Spleen (tissue), 11 donors: ENCODE data around the gene MYCN. TPM values are rescaled to one million over a fixed set of nuclear protein-coding genes. Genes with fewer than 3 reads are reported as not detected.
"Not testable (repeated sequence)": the region's sequence is repeated elsewhere in the genome, so short reads cannot be mapped to it uniquely, and the experiment has no call there.

Source experiments
- DNase-seq: peaks from one replicate; pipeline ENCODE4 v3.0.0-alpha.2; 2020
- H3K27ac ChIP-seq, 8 donors: fragments of 200-600 bp; sonication (generic) in 7 of 8; 1 replicate in 4 of 8; 2 replicates in 4 of 8; pipeline versions ENCODE4 v1.5.0 to v1.8.0; 2016 to 2021; ENCODE audit warnings: inconsistent platforms in 4 of 8, mild to moderate bottlenecking in 4 of 8, moderate library complexity in 1 of 8
- H3K27me3 ChIP-seq, 7 donors: fragments of 200-600 bp; sonication (generic) in 6 of 7; replicated peaks in 1 of 7; 1 replicate in 4 of 7; 2 replicates in 3 of 7; pipeline versions ENCODE4 v1.5.0 to v1.8.0; 2016 to 2021; ENCODE audit warnings: inconsistent platforms in 3 of 7, mild to moderate bottlenecking in 1 of 7
- H3K36me3 ChIP-seq, 6 donors: fragments of 200-600 bp; sonication (generic) in 5 of 6; 1 replicate in 4 of 6; 2 replicates in 2 of 6; pipeline versions ENCODE4 v1.5.0 to v1.8.0; 2016 to 2021; ENCODE audit warnings: inconsistent platforms in 2 of 6
- H3K4me1 ChIP-seq, 6 donors: fragments of 200-600 bp; sonication (generic) in 5 of 6; 1 replicate in 3 of 6; 2 replicates in 3 of 6; pipeline versions ENCODE4 v1.5.0 to v1.8.0; 2016 to 2021; ENCODE audit warnings: inconsistent platforms in 3 of 6
- H3K4me3 ChIP-seq, 8 donors: fragments of 200-600 bp; sonication (generic) in 7 of 8; 1 replicate in 4 of 8; 2 replicates in 4 of 8; pipeline versions ENCODE4 v1.5.0 to v1.8.0; 2016 to 2021; ENCODE audit warnings: inconsistent platforms in 4 of 8, mild to moderate bottlenecking in 4 of 8, moderate library complexity in 2 of 8
- H3K9me3 ChIP-seq, 8 donors: fragments of 200-600 bp; sonication (generic) in 7 of 8; 1 replicate in 4 of 8; 2 replicates in 4 of 8; pipeline versions ENCODE4 v1.5.0 to v1.8.0; 2016 to 2021; ENCODE audit warnings: inconsistent platforms in 4 of 8
- POLR2A ChIP-seq, 3 donors: fragments of 450-650 bp; IDR thresholded peaks; one replicate each; pipeline ENCODE4 v1.5.1; 2017; ENCODE audit warnings: antibody characterized with exemption in 3 of 3, mild to moderate bottlenecking in 1 of 3
- POLR2AphosphoS5 ChIP-seq, 3 donors: sonication (generic); formaldehyde crosslinking; IDR thresholded peaks; one replicate each; pipeline ENCODE4 v1.5.1; 2017; ENCODE audit warnings: antibody characterized with exemption in 3 of 3
- WGBS, 5 donors: extraction: QIAGEN DNeasy Blood & Tissue Kit in 3 of 5; methylation state at CpG; one replicate each; pipeline versions ENCODE4 v1.1.5 to v1.1.7; 2013 to 2018; 5-methylcytosine and 5-hydroxymethylcytosine counted together
- intact Hi-C: fragments of 100-400 bp; cut with DNase I; formaldehyde crosslinking; loops from one replicate; pipeline ENCODE4 v1.15.0; 2023; ENCODE audit warnings: low total_unique reads
- polyA plus RNA-seq, 3 donors: library from polyadenylated mRNA; stranded (reverse); fragments of 200-250 nt; gene quantifications; one replicate each; pipeline ENCODE4 v1.2.1, GENCODE V29; 2013
- total RNA-seq, 7 donors: library from RNA; depleted of rRNA in 3 of 7; stranded (reverse); fragments of >200 nt in 3 of 7; fragmentation: NEBNext Ultra II Directional in 4 of 7; extraction: Animal tissue kit (Norgen Biotek cat#: 25700) in 4 of 7; gene quantifications; one replicate each; pipeline versions ENCODE4 v1.1.0 to v1.2.1, GENCODE V29; 2016 to 2021
- TF ChIP-seq, protein P1 (sequence below), 11 experiments: fragments of 200-600 bp in 7 of 11; fragments of 450-650 bp in 4 of 11; sonication (generic) in 4 of 11; IDR thresholded peaks in 8 of 11; conservative IDR thresholded peaks in 3 of 11; 1 replicate in 7 of 11; 2 replicates in 4 of 11; pipeline versions ENCODE4 v1.4.0 to v1.8.0; 2016 to 2021; ENCODE audit warnings: antibody characterized with exemption in 11 of 11, inconsistent platforms in 4 of 11, mild to moderate bottlenecking in 1 of 11
- donor health status: healthy with polysubstance abuse.
- donor health status: DM: no; HTN: no; CAD: no; lungs with moderate emphysema.
- donor health status: DM: no; HTN: no; CAD: no.
- donor health status: Bipolar disorder and iron deficiency.
- donor health status: healthy.
- donor health status: DM: no; HTN: no; CAD: no.
- donor health status: DM: yes; HTN: yes; CAD: no.

Gene MYCN
- total and polyA plus RNA-seq, 10 donors = 0.03 to 1.3 (median 0.33) TPM; not detected in 2

DNA sequence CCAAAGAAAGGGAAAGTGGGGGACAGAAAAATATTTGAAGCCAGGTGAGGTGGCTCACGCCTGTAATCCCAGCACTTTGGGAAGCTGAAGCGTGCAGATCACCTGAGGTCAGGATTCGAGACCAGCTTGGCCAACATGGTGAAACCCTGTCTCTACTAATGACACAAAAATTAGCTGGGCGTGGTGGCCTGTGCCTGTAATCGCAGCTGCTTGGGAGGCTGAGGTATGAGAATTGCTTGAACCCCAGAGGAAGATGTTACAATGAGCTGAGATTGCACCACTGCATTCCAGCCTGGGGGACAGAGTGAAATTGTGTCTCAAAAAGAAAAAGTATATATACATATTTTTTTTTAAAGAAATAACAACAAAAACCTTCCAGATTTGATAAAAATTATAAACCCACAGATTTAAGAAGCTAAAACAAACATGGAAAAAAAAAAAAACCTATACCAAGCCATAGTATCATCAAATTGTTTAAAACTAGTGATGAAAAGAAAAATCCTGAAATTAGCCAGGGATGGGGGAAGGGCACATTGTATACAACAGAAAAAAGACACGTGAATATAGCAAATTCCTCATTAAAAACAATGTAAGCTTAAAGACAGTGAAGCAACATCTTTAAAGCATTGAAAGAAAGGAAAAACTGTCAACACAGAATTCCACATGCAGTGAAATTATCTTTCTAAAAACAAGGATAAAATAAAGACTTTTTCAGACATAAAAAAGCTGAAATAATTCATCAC lies 40.4 kb upstream of the MYCN start:
- no peaks in the 10 kb centered on the region for H3K4me1 ChIP-seq
- peaks cover 0 to 3% (median 0%) of the 10 kb centered on the region in 7 donors for H3K27me3 ChIP-seq
- intact Hi-C loops = no loop called here
- DNase-seq = no peak
- H3K36me3 ChIP-seq = no peaks in the 10 kb centered on the region
- no peak overlapping the region for H3K4me3 ChIP-seq
- WGBS, 5 donors = 79 to 88% (median 86%) methylated on average over 6 of the region's 6 CpGs
- H3K9me3 ChIP-seq = peaks cover 0 to 39% (median 19%) of the 10 kb centered on the region in 8 donors
- H3K27ac ChIP-seq = no peak overlapping the region
- TF ChIP-seq, protein P1, sequence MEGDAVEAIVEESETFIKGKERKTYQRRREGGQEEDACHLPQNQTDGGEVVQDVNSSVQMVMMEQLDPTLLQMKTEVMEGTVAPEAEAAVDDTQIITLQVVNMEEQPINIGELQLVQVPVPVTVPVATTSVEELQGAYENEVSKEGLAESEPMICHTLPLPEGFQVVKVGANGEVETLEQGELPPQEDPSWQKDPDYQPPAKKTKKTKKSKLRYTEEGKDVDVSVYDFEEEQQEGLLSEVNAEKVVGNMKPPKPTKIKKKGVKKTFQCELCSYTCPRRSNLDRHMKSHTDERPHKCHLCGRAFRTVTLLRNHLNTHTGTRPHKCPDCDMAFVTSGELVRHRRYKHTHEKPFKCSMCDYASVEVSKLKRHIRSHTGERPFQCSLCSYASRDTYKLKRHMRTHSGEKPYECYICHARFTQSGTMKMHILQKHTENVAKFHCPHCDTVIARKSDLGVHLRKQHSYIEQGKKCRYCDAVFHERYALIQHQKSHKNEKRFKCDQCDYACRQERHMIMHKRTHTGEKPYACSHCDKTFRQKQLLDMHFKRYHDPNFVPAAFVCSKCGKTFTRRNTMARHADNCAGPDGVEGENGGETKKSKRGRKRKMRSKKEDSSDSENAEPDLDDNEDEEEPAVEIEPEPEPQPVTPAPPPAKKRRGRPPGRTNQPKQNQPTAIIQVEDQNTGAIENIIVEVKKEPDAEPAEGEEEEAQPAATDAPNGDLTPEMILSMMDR (IDR thresholded peaks at IDR 0.05 in 8 of 11, conservative IDR thresholded peaks at IDR 0.05 in 3 of 11) = no peak
- TF ChIP-seq POLR2A (IDR thresholded peaks at IDR 0.05) = no peak
- TF ChIP-seq POLR2AphosphoS5 (IDR thresholded peaks at IDR 0.05) = no peak

DNA sequence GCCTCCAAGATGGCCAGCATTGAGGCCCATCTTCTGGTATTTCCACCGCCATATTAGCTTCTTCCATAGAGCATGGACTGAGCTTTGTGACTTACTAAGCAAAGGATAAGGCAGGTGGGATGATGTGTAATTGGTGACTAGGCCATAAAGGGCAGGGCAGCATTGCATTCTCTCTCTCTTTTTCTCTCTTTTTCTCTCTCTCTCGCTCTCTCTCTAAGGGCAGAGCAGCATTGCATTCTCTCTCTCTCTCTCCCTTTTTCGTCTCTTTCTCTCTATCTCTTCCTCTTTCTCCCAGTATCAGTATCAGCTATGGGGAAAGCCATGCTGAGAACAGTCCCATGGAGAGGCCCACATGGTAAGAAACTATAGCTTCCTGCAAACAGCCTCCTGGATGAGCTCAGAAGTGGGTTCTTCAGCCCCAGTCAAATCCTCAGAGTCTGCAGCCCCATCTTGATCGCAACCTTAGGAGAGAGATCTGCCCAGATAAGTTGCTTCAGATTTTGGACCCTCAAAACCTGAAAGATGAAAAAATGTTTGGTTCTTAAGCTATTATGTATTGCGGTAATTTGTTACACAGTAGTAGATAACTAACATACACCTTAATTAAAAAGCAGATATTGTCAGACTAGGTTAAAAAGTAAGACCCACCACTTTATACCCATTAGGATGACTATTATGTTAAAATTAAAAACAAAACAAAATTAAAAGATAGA lies 39.1 kb upstream of the MYCN start:
- no peak overlapping the region for H3K4me3 ChIP-seq
- H3K4me1 ChIP-seq = no peaks in the 10 kb centered on the region
- H3K27me3 ChIP-seq = peaks cover 0 to 3% (median 0%) of the 10 kb centered on the region in 7 donors
- 90 to 94% (median 91%) methylated on average over 5 of the region's 5 CpGs for WGBS, 5 donors
- DNase-seq = no peak
- intact Hi-C loops = no loop called here
- H3K36me3 ChIP-seq = no peaks in the 10 kb centered on the region
- H3K9me3 ChIP-seq = peaks cover 0 to 39% (median 19%) of the 10 kb centered on the region in 8 donors
- no peak overlapping the region for H3K27ac ChIP-seq
- TF ChIP-seq POLR2A (IDR thresholded peaks at IDR 0.05) = no peak
- TF ChIP-seq, protein P1 (IDR thresholded peaks at IDR 0.05 in 8 of 11, conservative IDR thresholded peaks at IDR 0.05 in 3 of 11) = no peak

DNA sequence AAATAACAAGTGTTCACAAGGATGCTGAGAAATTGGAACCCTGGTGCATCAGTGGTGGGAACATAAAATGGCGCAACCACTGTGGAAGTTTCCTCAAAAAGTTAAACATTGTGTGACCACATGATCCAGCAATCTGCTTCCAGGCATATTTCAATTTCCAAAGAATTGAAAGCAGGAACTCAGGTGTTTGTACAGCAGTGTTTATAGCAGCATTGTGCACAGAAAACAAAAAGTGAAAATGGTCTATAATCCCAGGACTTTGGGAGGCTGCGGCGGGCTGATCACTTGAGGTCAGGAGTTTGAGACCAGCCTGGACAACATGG lies 38.6 kb upstream of the MYCN start:
- Histone ChIP-seq H3K36me3 (no peaks in the 10 kb centered on the region), H3K27ac (no peak overlapping the region), H3K9me3 (peaks cover 0 to 34% (median 16%) of the 10 kb centered on the region in 8 donors), H3K4me3 (no peak overlapping the region), H3K4me1 (no peaks in the 10 kb centered on the region), H3K27me3 (peaks cover 0 to 3% (median 0%) of the 10 kb centered on the region in 7 donors)
- DNase-seq = no peak
- TF ChIP-seq, protein P1 (IDR thresholded peaks at IDR 0.05 in 8 of 11, conservative IDR thresholded peaks at IDR 0.05 in 3 of 11) = no peak
- TF ChIP-seq POLR2AphosphoS5 (IDR thresholded peaks at IDR 0.05) (no peak), POLR2A (IDR thresholded peaks at IDR 0.05) (no peak)
- intact Hi-C loops = no loop called here
- WGBS, 5 donors = 63 to 99% (median 79%) methylated on average over 3 of the region's 3 CpGs

DNA sequence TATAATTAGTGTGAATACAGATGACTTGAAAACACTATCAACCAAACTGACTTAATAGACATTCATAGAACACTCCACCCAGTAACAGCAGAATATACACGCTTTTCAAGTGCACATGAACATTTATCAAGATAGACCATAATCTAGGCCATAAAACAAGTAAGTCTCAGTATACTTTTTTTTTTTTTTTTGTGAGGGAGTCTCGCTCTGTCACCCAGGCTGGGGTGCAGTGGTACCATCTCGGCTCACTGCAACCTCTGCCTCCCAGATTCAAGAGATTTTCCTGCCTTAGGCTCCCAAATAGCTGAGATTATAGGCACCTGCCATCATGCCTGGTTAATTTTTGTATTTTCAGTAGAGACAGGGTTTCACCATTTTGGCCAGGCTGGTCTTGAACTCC lies 36.4 kb upstream of the MYCN start:
- intact Hi-C loops, H3K4me3 ChIP-seq, H3K4me1 ChIP-seq, H3K27me3 ChIP-seq, H3K27ac ChIP-seq, DNase-seq, H3K36me3 ChIP-seq: not testable (repeated sequence)
- WGBS, 5 donors = 84 to 96% (median 92%) methylated on average over 3 of the region's 3 CpGs
- peaks cover 0 to 14% (median 3%) of the 10 kb centered on the region in 8 donors for H3K9me3 ChIP-seq
